ENCODE measurements around the gene CAMK2D.
"Not testable (repeated sequence)": the region's sequence is repeated elsewhere in the genome, so short reads cannot be mapped to it uniquely, and the experiment has no call there.

Gene CAMK2D

GRCh38 chr4:113763923-113764322, 2.4 kb upstream of the CAMK2D start:
- not testable (repeated sequence) for DNase-seq (ENCODE audit: low read depth in 1 of 2, low spot score in 1 of 2)

GRCh38 chr4:113763029-113763285, 1.4 kb upstream of the CAMK2D start:
- no peak for DNase-seq (ENCODE audit: low read depth in 1 of 2, low spot score in 1 of 2)

- DNase-seq (ENCODE audit: low read depth in 1 of 2, low spot score in 1 of 2), result peak; percentile 95 to 100
Observed at GRCh38 chr4:113762186-113763028, 869 bp upstream of the CAMK2D start.

- peak; percentile 34 to 39 for DNase-seq (ENCODE audit: low read depth in 1 of 2, low spot score in 1 of 2)
Observed at GRCh38 chr4:113760795-113761619, 531 bp downstream of the CAMK2D start.

GRCh38 chr4:113760094-113760794, 1.3 kb downstream of the CAMK2D start:
- DNase-seq (ENCODE audit: low read depth in 1 of 2, low spot score in 1 of 2), result peak; percentile 11 to 25

- DNase-seq (ENCODE audit: low read depth in 1 of 2, low spot score in 1 of 2), result no peak
Observed at GRCh38 chr4:113759696-113760093, 1.8 kb downstream of the CAMK2D start.

GRCh38 chr4:113758372-113758771, 3.2 kb downstream of the CAMK2D start:
- DNase-seq (ENCODE audit: low read depth in 1 of 2, low spot score in 1 of 2), result no peak

GRCh38 chr4:113757486-113757885, 4.1 kb downstream of the CAMK2D start:
- no peak for DNase-seq (ENCODE audit: low read depth in 1 of 2, low spot score in 1 of 2)

- peak in 1 of 2 donors; percentile 25 for DNase-seq (ENCODE audit: low read depth in 1 of 2, low spot score in 1 of 2)
Observed at GRCh38 chr4:113756005-113756410, 5.5 kb downstream of the CAMK2D start.

- no peak for DNase-seq (ENCODE audit: low read depth in 1 of 2, low spot score in 1 of 2)
Observed at GRCh38 chr4:113750734-113751133, 10.8 kb downstream of the CAMK2D start.

- DNase-seq (ENCODE audit: low read depth in 1 of 2, low spot score in 1 of 2), result no peak
Observed at GRCh38 chr4:113750296-113750695, 11.2 kb downstream of the CAMK2D start.

GRCh38 chr4:113749178-113749577, 12.4 kb downstream of the CAMK2D start:
- no peak for DNase-seq (ENCODE audit: low read depth in 1 of 2, low spot score in 1 of 2)

GRCh38 chr4:113747949-113748348, 13.6 kb downstream of the CAMK2D start:
- no peak for DNase-seq (ENCODE audit: low read depth in 1 of 2, low spot score in 1 of 2)

GRCh38 chr4:113745711-113746110, 15.8 kb downstream of the CAMK2D start:
- DNase-seq (ENCODE audit: low read depth in 1 of 2, low spot score in 1 of 2), result no peak

- no peak for DNase-seq (ENCODE audit: low read depth in 1 of 2, low spot score in 1 of 2)
Observed at GRCh38 chr4:113744667-113745240, 16.8 kb downstream of the CAMK2D start.

GRCh38 chr4:113743690-113744089, 17.8 kb downstream of the CAMK2D start:
- no peak for DNase-seq (ENCODE audit: low read depth in 1 of 2, low spot score in 1 of 2)

GRCh38 chr4:113742643-113743042, 18.9 kb downstream of the CAMK2D start:
- DNase-seq (ENCODE audit: low read depth in 1 of 2, low spot score in 1 of 2), result no peak

- DNase-seq (ENCODE audit: low read depth in 1 of 2, low spot score in 1 of 2), result no peak
Observed at GRCh38 chr4:113741956-113742355, 19.6 kb downstream of the CAMK2D start.

- DNase-seq (ENCODE audit: low read depth in 1 of 2, low spot score in 1 of 2), result no peak
Observed at GRCh38 chr4:113740857-113741379, 20.6 kb downstream of the CAMK2D start.

- no peak for DNase-seq (ENCODE audit: low read depth in 1 of 2, low spot score in 1 of 2)
Observed at GRCh38 chr4:113739197-113739596, 22.3 kb downstream of the CAMK2D start.

GRCh38 chr4:113738251-113738650, 23.3 kb downstream of the CAMK2D start:
- DNase-seq (ENCODE audit: low read depth in 1 of 2, low spot score in 1 of 2), result no peak
